DMS114 treated with DMSO at 0.1 percent for 48 hours (cell line): ENCODE data around the gene DNAJC15.

Source experiments
- DNase-seq: peaks from one replicate; lab custom pipeline; 2025; ENCODE audit not compliant: unreplicated experiment; lab: John Stamatoyannopoulos, UW

DNAJC15 gene

GRCh38 chr13:43153436-43154090 lies 130.2 kb downstream of the DNAJC15 start:
- DNase-seq = no peak

- DNase-seq = no peak
Observed at GRCh38 chr13:43154156-43154651, 130.8 kb downstream of the DNAJC15 start.

GRCh38 chr13:43154839-43155238 lies 131.5 kb downstream of the DNAJC15 start:
- no peak for DNase-seq

- DNase-seq = no peak
Observed at GRCh38 chr13:43156916-43157315, 133.5 kb downstream of the DNAJC15 start.

GRCh38 chr13:43157796-43158195 lies 134.4 kb downstream of the DNAJC15 start:
- DNase-seq = no peak

- no peak for DNase-seq
Observed at GRCh38 chr13:43158516-43158915, 135.1 kb downstream of the DNAJC15 start.

- DNase-seq = no peak
Observed at GRCh38 chr13:43159026-43159461, 135.7 kb downstream of the DNAJC15 start.
